ENCODE measurements around the gene CCDC85C.

- TF ChIP-seq CTCF (IDR thresholded peaks at IDR 0.05; ENCODE audit: insufficient read depth, low read depth, low read length): no peak
- no peak for TF ChIP-seq EZH2 (IDR thresholded peaks at IDR 0.05; ENCODE audit: insufficient read depth, low read length)
These were observed 69.7 kb downstream of the CCDC85C start for GRCh38 chr14:99534333-99534732.
